OCI-LY1 (cell line): ENCODE results near the gene NELL1.

ENCODE experiments used
- EZH2 ChIP-seq: fragments of 200-600 bp; sonication (generic), shearing (Covaris generic); IDR thresholded peaks from 2 replicates; pipeline ENCODE4 v1.8.0; 2017; ENCODE audit warnings: borderline replicate concordance, mixed run types, mild to moderate bottlenecking, antibody characterized with exemption, low read length, moderate library complexity, mixed read lengths
- TF ChIP-seq, protein P1 (sequence below): fragments of 200-600 bp; sonication (generic), shearing (Covaris generic); IDR thresholded peaks from 2 replicates; pipeline ENCODE4 v1.5.1; 2017; ENCODE audit warnings: mild to moderate bottlenecking, antibody characterized with exemption, low read length, moderate library complexity, mixed read lengths

GRCh38 chr11:20668131-20668809, 1.1 kb upstream of the NELL1 start:
- TF ChIP-seq, protein P1, sequence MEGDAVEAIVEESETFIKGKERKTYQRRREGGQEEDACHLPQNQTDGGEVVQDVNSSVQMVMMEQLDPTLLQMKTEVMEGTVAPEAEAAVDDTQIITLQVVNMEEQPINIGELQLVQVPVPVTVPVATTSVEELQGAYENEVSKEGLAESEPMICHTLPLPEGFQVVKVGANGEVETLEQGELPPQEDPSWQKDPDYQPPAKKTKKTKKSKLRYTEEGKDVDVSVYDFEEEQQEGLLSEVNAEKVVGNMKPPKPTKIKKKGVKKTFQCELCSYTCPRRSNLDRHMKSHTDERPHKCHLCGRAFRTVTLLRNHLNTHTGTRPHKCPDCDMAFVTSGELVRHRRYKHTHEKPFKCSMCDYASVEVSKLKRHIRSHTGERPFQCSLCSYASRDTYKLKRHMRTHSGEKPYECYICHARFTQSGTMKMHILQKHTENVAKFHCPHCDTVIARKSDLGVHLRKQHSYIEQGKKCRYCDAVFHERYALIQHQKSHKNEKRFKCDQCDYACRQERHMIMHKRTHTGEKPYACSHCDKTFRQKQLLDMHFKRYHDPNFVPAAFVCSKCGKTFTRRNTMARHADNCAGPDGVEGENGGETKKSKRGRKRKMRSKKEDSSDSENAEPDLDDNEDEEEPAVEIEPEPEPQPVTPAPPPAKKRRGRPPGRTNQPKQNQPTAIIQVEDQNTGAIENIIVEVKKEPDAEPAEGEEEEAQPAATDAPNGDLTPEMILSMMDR, result no peak
- no peak for TF ChIP-seq EZH2
